Transverse colon (tissue), 3 donors: ENCODE measurements around the gene SYNE2.

Experiments used
- CTCF ChIP-seq, 5 experiments: fragments of 200-600 bp in 3 of 5; fragments of 450-650 bp in 2 of 5; sonication (generic) in 3 of 5; IDR thresholded peaks; 1 replicate in 2 of 5; 2 replicates in 3 of 5; pipeline ENCODE4 v1.5.1; 2016 to 2017; ENCODE audit warnings: antibody characterized with exemption in 5 of 5, inconsistent platforms in 3 of 5, mild to moderate bottlenecking in 2 of 5, moderate library complexity in 1 of 5
- EP300 ChIP-seq: sonication (generic); formaldehyde crosslinking; IDR thresholded peaks from one replicate; pipeline ENCODE4 v1.6.1; 2017; ENCODE audit warnings: antibody characterized with exemption, low read depth
- POLR2A ChIP-seq: fragments of 450-650 bp; IDR thresholded peaks from one replicate; pipeline ENCODE4 v1.6.1; 2016; ENCODE audit warnings: antibody characterized with exemption, mild to moderate bottlenecking, moderate library complexity

DNA sequence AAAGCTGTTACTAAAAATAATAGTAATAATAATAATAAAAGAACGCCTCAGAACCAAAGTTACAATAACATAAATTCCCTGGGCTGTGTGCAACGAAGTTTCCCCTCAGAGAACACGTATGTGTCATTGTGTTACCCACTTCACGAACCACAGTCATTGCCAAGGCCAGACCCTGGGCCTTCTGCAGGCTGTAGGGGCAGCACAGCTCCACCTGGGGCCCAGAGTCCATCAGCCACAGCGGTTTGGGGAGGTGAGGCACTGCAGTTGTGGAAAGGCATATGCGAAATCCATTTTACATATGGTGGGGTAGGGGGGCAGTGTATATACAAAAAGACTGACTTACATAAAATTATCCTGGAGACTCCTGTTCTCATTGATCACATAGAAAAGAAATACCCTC, 385.2 kb downstream of the SYNE2 start:
- no peak for TF ChIP-seq CTCF (IDR thresholded peaks at IDR 0.05)
- no peak for TF ChIP-seq POLR2A
- no peak for TF ChIP-seq EP300
